DMS153 treated with DMSO at 0.1 percent for 48 hours (cell line): ENCODE measurements around the gene GABRG3.

ENCODE experiments used
- DNase-seq: peaks from one replicate; lab custom pipeline; 2025; ENCODE audit not compliant: unreplicated experiment; lab: John Stamatoyannopoulos, UW

Gene GABRG3

DNA sequence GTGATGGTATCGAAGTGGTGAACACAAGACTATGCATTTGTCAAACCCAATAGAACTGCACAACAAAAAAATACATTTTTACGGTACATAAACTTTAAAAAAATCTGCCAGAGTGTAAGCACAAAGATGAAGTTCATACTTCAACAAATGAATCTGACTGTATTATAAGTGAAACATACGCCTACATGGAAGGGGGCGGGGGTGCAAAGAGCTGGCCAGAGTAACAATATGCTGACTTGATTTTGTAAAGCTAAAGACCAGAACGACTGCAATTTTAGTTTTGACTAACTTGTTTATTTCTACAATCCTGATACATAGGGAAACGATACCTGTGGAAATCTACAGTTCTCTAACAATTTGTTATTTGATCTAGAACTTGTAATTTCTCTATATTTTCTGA, 426.0 kb downstream of the GABRG3 start:
- no peak for DNase-seq

DNA sequence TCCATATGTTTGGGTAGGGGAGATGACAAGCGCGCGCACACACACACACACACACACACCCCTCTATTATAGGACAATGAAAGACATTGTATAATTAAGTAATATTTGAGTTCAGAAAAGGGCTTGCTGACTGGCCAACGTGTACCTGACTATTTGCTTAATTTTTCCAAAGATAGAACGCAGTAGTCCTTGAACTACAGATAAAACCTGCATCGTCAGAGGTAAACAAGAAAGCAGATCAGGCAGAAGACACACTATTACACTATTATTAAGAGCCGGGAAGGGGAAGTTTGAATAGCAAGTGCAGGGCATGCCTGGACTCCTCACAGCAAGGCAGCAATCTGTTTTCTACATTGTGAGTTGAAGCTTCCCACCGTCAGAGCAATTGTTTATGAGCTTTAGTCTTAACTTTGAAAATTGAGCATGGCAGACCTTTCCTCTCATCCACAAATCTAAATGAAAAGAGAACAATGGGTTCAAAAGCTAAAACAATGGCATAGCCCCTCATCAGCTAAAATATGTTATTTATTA, 427.7 kb downstream of the GABRG3 start:
- DNase-seq = no peak

DNA sequence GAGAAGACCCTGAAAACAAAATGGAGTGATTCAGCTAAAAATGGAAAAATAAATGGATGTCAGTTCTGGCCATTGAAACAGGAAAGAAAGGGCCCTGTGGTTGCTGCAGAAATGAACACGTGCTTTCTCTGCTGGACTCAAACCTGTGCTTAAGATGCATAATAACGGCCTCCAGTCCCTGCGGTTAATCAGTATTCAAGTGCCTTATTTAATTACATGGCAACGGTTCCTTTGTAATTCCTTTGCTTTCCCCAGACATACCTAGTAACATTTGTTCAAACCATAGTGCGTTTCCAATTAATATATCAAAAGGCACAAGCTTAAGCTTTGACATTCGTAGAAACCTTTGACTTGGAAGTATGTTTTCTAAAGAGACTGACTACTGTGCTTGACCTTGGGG, 428.3 kb downstream of the GABRG3 start:
- peak; percentile 19 for DNase-seq

DNA sequence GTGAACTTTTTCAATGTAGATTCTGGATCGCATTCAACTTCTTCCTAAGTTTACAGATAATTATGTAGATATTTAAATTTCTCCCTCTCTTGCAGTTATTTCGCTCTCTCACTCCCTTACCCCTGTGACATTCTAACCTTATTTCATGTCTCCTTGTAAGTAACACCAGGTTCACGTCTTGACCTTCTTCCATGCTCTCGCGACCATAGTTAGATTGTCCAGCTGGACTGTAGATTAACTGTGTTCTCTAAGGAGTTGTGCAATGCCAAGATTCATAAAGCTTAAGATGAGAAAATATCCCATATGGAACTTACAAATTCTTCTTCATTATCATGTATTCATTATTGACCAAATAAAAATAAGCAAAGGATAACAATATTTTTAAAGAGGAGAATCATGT, 430.5 kb downstream of the GABRG3 start:
- no peak for DNase-seq

DNA sequence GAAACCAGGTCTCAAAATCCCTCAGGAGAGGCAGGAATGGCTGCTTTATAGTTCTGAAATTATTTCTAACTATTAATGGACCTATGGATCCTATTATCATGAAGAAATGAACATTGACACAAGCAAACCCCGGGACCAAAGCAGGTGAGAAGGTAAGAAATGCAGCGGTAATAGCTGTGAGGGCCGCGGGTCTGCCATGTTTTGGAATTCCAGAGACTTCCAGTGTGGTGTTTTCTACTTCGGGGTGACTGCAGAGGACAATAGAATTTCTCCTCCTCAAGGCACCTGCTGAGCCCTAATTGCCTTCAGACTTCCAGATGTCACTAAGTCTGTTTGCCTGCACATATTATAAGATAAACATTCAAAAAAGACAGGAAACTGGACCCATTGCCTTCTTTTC, 437.4 kb downstream of the GABRG3 start:
- DNase-seq = no peak

DNA sequence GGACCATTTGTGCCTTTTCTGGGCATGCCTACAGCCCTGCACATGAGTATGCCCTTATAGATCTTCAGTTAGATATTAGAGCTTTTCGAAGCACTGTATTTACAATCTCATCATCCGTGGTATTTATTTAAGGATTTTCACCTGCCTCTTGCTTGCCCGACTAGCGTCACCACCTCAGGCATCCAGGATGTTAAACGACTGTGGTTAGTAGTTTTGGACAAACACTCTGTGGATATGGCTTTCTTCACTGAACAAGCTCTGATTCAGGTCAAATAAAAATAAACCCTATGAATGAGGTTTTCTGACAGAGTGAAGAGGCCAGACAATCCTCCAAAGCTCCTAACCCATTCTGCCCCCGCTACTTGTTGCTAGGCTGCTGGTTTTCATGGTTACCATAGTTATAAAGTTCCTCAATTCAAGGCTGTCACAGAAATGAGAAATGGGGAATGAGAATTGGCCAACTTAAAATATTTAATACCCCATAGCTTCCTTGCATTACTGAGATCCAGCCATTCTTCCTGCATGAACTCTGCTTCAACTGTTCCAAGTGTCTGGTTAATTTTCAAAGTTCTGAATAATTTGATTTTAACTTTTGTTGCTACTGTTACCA, 440.1 kb downstream of the GABRG3 start:
- peak; percentile 32 for DNase-seq

DNA sequence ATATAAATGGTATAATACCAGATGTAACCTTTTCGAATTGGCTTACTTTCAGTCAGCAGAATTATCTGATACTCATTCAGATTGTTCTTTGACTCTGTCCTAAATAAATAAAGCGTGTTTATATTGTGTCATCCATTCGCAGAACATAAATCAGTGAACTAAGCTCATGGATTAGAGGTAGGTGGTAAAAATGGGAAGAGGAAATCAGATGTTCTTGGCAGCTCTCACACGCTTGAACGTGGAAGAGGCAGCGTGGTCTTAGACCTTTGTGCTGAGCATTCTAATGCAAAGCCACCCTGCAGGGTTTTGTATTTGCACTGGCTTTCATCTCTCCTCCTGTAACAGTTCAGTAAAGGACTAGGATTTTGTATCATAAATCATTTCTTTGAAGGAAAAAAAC, 441.4 kb downstream of the GABRG3 start:
- DNase-seq = no peak

DNA sequence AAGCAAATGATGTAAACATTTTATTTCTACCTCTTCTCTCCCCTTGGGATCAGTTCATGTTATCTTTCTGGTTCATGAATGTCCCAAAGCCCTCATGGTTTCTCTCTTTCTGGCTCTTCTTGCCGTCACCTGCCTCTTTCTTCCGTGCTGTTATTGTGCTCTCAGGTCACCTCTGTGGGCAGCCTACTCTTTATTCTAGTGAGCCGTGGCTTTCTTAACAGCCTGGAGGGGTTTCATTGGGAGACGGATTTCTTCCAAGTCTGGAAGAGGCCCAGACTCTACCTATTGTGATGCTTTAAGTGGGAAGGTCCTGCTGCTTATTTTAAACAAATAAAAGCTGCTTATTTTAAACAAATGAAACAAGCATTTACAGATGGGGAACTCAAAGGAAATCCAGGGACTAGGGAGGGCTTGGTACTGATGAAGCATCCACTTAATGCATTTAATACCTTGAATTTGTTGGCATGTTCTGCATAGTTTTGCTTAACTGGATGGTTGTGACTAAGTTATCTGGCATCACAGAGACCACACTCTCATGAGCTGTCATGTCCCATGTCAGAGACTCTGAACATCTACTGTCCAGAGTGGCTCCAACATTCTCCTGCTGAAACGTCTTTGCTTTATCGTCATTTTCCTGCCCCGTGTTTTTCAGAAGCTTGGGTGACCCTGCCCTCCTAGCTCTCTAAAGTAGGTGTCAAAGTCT, 443.3 kb downstream of the GABRG3 start:
- DNase-seq = no peak

DNA sequence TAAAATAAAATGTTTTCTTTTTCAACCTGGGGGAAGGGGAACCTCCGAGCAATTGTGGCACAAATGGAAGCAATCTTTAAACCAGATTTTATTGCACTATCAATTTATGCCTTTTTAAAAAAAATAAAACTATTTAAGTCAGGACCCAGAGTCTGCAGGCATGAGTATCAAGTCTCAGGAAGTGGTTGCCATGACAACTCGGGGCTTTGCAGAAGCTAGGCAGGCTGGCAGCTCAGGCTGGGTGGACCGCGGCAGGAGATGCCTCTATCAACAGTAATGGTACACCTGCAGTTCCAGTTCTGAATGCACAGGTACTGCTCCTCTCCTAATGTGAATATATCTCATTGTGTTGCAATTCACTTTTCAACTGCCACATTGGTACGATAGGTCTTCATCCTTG, 447.7 kb downstream of the GABRG3 start:
- no peak for DNase-seq

DNA sequence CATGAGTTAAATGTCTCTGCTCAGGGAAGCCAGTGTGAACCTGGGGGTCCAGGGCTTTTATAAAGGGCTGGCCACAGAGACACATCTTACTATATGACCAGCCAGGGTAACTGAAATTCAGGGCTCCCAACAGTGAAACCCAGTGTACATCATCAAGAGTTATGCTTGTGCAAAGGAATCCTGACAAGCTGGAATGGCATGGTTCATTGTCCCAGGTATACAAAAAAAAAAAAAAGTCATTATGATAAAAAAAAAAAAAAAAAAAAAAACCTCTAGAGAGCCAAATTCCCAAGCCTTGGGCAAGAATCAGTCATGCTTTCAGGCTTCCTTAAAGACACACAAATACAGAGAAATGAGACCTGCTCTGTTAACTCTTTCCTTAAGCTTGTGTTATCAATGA, 452.0 kb downstream of the GABRG3 start:
- DNase-seq = no peak

DNA sequence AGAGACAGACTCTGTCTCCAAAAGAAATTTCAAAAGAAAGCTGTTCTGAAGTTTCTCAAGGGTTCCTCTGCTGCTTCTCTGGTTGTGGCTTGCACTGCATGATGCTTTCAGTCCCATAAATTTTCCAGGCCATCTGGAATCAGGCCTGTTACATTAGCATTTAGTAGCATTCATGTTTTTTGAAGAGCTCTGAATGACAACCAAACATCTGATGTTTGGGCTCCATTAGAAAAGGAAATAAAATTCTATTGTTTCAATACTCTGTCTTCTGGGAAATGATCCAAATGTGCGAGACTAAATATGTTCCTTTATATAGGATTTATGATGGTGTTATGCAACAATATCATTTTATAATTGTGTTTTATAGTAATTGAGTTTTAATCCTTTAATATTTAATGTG, 455.8 kb downstream of the GABRG3 start:
- peak; percentile 56 for DNase-seq

DNA sequence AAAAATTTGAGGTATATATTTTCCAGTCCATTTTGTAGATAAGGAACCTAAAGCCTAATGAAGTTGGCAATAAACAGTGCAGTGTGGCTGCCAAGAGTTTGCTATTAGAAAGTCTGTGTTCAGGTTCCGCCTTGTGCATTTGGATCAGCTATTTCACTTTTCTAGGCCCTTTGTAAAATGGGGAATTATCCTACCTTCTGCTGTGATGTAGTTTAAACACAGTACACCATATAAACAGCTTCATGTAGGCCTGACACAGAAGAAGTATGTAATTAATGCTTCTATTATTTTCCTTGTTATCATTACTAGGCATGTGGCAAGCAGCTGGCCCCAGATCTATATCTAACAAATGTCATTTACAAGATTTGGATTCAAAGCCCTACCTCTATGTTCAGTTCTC, 456.3 kb downstream of the GABRG3 start:
- peak; percentile 29 for DNase-seq

DNA sequence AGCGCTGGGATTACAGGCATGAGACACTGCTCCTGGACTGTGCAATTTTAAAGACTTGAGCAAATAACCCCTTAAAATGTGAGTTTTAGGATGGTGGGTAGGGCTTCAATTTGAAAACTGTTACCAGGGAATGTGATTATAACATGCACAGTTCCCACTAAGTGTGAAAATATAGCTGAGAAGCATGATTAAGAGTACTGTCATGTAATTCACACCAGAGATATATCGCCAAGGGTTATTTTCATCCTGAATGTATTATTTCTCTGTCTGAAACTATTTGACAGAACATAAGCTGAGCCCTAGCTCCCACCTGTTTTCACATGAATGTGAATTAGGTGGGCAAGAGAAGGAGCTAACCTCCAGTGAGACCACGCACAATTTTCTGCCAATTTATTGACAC, 457.2 kb downstream of the GABRG3 start:
- no peak for DNase-seq

DNA sequence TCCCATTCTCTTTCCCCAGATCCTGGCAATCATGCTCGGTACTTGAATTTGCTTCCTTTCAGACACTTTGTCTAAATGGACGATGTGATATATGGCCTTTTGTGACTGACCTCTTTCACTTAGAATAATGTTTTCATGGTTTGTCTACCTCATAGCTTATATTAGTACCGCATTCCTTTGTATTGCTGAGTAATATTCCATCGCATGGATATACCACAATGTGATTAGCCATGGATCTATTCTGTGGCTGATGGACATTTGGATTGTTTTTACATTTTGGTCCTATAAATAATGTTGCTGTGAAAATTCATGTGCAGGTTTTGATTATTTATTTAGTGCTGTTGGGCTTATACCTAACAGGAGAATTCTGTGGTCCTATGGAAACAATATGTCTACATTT, 458.6 kb downstream of the GABRG3 start:
- DNase-seq = no peak

DNA sequence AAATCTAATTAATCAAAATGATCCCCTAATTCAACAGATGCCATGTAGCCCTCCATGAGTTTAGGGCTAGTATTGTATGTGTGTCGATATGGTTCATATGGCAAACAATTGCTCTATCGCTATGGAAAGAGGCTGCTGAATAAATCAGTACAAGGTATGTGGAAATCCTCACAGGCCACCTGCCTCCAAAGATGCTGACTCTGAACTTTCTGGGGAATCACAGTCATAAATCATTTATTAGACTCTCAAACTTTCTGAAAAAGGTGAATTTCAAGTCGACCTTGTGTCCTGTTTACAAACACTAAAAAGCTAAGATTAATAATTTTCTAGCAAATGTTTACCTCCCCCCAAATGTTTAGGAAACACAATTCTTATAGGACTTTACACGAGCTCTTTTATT, 462.6 kb downstream of the GABRG3 start:
- DNase-seq = no peak

DNA sequence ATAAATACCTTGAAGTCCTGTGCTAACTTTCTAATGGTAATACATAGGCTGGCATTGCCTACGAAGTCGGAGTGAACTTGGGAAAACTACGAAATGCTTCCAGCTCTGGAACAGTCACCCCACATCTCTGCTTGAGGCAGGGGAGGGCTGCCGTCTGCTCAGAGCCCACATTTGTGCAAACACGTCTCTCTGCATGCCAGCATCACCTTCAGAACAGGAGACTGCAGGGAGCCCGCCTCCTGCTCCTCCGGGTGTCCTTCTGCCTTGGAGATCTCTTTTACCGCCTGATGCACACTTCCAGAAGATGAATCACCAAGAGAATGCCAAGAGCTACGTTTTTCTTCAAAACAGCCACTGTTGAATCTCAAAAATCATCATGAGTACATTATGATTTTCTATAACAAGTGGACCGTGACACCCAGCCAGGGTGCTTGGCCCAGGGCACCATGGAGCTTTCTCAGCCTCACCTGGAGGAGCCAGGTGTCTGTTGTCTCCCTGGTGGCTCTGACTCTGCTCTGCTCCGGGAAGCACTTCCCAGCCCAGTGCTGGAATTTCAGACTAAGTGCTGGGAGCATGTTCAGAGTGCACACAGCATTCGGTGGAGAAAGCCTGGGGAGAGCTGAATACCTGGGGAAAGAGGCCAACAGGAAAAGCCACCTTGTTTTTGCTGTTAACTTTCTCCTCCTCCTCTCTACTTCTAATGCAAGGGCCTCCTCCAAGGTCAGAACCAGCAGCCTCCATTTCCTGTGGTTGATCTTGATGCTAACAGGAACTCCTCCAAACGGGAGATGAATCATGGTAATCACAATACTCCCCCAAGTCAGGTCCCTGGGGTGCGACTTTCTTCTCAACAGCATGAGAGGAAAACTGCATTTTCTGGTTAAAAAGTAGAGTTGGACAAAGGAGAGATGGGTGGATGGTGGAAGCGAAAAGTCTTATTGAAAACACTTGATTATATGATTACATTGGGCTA, 467.7 kb downstream of the GABRG3 start:
- no peak for DNase-seq

DNA sequence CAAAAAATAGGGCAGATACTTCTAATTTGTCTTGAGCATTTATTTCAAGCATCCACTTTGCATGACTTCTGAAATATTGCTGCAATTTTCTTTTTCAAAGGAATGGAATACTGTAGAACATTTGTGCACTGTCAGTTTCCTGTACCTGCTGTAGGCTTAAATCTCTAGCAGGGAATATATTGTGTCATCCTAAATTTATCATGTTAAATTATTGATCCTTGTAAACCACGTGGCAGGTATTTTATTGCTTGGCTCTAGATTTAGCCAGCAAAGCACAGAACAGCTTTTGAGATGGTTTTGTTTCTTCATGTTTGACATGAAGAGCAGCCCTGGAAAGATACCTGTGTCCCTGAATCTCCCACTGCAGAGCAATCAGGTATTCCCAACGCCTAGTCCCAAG, 470.1 kb downstream of the GABRG3 start:
- no peak for DNase-seq

DNA sequence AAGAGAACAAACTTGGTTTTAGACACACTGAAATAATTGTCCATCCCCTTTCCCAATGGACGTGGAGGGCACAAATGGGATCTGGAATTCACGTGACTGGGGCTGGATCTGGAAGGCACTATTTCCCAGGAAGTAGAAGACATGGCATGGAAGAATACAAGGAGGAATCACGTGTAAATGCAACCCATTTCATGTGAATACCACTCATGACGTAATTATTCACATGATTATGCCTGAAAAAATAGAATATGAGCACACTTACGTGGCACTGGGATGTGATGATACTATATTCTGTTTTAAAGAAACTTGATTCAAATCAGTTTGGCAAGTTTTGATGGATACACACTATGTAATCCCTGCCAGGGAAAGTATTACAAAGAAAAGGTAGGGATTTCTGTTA, 477.3 kb downstream of the GABRG3 start:
- no peak for DNase-seq

DNA sequence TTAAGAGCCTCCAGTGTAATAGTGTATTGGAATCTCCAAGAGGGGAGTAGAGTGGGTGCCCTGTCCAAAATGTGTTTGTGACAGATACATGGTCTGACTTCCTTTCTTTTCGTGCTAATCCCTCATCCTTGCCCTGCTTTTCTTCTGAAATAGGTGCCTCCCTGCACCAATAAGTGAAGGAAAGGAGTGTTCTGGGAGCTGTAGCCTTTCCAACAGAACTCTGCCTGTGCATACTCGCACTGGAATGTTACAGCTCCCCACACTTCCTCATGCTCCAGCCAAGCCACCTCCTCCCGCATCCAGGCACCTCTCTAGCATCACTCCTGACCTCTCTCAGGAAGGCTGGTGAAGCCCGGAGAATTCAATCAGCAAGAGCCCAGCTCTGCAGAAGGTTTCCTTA, 478.0 kb downstream of the GABRG3 start:
- DNase-seq = no peak

DNA sequence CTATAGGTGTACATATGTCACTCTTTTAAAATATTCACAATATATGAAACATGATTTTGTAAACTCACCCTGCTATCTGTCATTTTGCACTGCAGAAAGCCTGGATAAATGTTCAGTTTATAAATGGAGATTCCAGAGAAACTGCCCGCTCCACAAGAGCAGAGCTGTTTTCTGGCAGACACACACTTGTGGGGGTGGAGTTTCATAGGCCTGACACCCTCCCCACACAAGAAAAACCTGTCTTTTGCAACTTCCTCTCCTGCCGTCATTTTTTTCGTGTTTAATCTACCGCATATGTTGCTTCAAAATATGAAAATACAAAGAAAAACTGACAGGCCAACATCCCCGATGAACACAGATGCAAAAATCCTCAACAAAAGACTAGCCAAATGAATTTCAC, 479.0 kb downstream of the GABRG3 start:
- no peak for DNase-seq

DNA sequence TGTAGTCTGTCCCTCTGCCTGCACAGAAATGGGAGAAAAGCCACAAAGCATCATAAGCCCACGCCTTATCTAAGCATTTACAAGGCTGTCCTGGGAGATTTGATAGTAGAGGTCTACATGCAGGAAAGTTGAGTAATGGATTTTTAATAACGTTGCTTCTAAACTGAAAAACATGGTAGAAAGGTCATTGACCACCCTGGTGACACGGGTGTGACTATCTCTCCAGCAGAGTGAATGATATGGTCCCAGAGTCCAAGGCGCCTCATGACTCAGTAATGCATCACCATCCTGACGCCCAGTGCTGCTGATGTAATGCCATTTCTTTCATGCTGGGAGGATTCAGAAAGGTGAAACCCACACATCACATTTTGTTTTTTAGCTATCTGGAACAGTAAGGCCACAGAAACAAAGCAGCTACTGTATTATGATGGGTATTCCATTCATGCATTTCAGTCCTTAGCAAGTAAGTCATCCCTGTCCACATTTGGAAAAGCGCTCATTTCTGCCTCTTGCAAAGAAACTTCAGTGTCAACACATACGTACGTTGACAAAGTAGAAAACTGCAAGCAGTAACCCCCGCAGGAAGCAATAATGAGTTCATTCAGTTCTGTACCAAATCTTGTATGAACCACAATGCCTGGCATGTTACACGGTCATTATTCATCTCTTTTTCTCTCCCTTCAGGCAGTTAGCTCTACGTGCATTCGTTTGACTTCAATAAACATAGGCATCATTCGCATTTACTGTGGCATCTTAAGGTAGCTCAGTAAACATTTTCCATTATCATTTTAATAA, 483.5 kb downstream of the GABRG3 start:
- DNase-seq = no peak
